ENCODE measurements around the gene PRR36.

- TF ChIP-seq CTCF (conservative IDR thresholded peaks at IDR 0.05), result no peak
- TF ChIP-seq EZH2 (IDR thresholded peaks at IDR 0.05; ENCODE audit: low read depth), result no peak
These were observed 37.4 kb upstream of the PRR36 start for GRCh38 chr19:7911508-7912143.
